Stimulated activated CD8-positive, alpha-beta memory T cell treated with anti-CD3 and anti-CD28 coated beads, Interleukin-7, amount 100 ng/mL, for 48 hours (primary cell): ENCODE results near the gene RNASEH1.
"Not testable (repeated sequence)": the region's sequence is repeated elsewhere in the genome, so short reads cannot be mapped to it uniquely, and the experiment has no call there.

Source experiments
- DNase-seq, 2 donors: peaks; one replicate each; pipeline ENCODE4 v3.0.0-alpha.2; 2020; ENCODE audit warnings: low read depth in 1 of 2; ENCODE audit errors: extremely low read depth in 1 of 2

Gene RNASEH1

DNA sequence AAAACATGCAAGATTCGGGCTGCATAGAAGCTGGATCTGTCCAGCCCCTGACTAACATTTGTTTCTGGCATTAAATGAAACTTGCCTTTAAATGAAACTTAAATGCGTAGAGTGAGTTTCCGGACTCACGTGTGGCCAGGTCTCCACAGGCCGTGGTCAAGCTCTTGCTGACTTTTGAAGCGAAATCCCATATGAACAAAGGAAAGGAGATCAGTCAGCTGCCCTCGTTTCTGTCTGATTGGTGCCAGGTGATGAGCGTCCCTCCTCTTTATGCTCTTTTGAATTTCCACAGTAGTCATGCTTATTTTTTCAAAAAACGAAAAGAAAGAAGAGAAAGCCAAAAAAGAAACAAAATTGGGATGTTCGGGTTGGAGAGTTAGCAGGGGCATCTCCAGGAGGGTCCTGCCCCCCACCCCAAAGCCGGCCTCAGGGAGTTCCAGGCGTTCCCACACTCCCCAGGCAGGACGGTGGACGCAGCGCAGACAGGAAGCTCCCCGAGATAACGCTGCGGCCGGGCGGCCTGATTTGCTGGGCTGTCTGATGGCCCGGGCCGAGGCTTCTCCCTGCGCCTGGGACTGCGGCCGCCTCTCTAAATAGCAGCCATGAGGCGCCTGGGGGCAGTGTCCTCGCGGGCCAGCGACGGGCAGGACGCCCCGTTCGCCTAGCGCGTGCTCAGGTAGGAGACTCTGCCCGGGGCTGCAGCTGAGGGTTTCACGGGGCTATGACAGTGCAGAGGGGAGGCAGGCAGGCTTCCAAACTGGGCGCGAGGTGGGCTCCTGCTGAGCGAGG is 36.6 kb upstream of the RNASEH1 start, which contains the start of gene COLEC11:
TSS of gene COLEC11 (plus strand) at position 620 of the 789 bp plus-strand sequence. CDS start 9,229 bp downstream, outside the sequence.
- no peak for DNase-seq

DNA sequence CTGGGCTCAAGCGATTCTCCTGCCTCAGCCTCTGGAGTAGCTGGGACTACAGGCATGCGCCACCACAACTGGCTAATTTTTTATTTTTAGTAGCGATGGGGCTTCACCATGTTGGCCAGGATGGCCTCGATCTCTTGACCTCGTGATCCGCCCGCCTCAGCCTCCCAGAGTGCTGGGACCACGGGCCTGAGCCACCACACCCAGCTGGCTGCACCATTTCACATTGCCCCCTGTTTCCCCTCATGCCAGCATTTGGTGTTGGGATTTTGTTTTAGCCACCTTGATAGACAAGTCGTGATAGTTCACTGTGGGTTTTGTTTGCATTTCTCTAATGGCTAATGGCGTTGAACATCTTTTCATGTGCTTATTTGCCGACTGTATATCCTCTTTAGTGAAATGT is 31.0 kb upstream of the RNASEH1 start:
- DNase-seq, result no peak

DNA sequence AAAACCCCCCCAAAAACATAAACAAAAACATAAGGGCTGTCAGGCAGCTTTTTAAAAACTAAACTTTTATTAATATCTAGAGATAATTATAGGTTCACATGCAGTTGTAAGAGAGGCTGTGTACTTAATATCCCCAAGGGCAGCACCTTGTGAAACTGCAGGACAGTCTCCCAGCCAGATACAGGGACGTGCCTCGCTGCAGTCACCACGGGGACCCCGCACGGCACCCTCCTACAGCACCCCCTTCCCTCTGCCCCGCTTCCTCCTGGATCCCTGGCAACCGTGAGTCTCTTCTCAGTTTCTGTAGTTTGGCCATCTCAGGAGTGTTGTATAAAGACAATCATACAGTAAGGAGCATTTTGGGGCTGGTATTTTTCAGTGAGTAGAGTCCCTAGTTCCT is 30.0 kb upstream of the RNASEH1 start:
- no peak for DNase-seq

DNA sequence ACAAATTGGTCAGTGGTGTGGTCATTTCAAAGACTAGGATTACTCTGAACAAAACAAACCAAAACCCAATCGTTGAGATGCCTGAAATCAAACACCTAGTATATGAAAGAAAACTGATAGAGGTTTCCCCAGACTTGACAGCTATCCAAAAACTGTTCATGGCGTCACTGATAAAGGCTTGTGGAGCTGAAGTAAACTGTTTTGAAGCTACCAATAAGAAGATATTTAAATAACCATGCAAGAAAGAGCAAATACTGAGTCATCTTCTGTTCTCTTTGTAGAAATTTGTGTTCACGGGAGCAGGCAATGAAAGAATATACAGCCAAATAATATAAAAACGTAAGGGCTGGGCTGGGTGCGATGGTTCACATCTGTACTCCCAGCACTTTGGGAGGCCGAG is 29.3 kb upstream of the RNASEH1 start:
- no peak for DNase-seq

DNA sequence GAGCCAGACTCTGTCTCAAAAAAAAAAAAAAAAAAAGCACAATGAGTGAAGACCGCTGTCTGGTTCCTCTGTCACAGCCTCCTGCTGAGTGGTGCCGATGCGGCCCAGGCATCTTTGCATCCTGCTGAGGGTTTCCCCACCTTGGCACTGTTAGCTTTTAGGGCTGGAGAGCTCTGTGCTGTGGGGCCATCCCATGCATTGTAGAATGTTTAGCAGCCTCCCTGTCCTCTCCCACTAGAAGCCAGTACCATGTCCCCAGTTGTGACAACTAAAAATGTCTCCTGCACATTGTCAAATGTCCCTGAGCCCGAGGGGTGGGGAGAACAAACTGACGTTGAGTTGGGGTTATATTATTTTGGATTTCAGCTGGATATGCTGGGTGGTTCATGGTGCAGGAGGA is 28.9 kb upstream of the RNASEH1 start:
- DNase-seq, result no peak

DNA sequence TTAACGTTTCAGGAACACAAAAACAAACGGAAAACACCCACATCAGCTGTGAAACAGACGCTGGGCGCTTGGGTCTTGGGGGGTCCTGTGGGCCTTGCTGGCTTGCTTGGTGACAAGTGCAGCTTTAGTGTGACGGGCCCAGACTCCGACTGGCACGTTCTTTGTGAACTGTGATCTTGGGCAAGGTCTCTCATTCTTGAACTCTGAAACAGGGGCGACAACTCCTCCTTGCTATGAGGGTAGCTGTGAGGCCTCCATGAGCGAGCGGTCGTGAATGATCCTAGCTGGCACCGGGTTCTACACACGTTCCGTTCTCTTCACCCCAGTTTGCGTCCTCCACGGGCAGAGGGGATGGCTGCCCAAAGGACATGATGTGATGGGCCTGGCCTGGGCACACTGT is 28.1 kb upstream of the RNASEH1 start:
- no peak for DNase-seq

DNA sequence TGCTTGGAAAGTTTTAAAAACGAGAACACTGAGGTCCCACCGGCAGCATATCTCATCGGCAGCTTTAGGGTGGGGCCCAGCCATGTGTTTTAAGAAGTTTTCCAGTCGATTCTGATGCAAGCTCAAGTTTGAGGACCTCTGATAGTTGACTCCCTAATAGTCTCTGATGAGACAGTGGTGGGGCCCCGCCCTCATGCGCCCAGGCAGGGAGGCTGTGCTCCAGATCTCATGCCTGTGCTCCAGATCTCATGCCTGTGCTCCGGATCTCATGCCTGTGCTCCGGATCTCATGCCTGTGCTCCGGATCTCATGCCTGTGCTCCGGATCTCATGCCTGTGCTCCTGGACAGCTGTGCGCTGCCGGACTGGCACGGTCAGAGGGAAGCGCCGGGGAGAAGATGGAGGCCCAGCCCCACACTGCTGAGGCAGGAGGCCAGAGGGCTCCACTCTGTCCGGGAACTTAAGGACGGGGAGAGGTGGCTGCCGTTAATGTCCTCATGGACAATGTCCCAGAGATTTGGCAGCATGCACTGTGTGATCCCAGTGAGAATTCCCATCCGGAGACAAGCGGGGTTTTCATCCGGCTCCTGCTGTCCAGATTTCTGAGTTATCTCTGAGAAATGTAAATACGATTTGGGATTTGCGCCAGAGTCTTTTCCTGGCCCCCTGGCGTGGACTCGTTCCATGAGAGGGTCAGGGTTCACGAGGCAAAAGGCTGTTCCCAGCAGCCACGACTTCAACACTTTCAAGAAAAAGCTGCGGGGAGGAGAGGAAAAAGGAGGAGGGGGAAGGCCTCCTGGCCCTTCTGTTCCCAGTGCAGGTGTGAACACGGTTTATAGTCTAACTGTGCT is 27.4 kb upstream of the RNASEH1 start:
- DNase-seq, result no peak

DNA sequence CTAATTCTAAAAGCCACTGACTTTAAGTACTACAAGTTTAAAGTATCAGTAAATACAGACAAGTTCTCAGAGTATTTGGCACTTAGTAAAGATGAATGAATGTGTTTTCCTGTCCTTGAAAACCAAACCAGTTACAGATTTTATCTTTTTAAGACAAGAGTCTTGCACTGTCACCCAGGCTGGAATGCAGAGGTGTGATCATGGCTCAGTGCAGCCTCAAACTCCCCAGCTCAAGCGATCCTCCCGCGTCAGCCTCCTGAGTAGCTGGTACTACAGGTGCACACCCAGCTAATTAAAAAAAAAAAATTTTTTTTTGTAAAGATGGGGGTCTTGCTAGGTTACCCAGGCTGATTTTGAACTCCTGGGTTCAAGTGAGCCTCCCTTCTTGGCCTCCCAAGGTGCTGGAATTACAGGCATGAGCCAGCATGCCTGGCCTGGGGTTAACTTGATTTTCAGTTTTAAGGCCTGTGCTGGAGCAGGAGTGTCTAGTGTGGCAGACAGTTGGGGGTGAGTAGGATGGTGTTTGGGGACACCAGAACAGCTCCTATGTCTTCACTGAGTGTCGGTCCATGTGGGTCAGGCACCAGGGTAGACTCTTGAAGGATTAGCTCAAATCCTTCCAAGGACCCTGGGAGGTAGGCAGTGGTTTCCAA is 26.6 kb upstream of the RNASEH1 start:
- DNase-seq, result no peak

DNA sequence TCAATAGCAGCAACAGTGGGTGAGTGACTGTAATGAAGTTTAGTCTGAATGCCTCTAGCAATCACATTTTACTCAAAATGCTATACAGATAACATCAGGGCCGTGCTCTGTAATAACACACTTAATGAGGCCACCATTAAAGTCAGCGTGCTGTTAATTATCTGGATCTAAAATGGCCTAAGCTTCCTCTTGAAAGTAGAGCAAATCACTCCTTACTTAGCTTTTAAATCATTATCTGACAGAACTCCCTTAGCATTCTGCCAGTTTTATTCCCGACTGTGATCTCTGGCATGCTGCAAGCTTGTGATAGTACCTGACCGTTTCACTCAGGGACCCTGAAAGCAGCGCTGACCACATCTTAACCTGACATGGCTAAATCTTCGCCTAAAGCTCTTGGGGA is 25.9 kb upstream of the RNASEH1 start:
- no peak for DNase-seq

DNA sequence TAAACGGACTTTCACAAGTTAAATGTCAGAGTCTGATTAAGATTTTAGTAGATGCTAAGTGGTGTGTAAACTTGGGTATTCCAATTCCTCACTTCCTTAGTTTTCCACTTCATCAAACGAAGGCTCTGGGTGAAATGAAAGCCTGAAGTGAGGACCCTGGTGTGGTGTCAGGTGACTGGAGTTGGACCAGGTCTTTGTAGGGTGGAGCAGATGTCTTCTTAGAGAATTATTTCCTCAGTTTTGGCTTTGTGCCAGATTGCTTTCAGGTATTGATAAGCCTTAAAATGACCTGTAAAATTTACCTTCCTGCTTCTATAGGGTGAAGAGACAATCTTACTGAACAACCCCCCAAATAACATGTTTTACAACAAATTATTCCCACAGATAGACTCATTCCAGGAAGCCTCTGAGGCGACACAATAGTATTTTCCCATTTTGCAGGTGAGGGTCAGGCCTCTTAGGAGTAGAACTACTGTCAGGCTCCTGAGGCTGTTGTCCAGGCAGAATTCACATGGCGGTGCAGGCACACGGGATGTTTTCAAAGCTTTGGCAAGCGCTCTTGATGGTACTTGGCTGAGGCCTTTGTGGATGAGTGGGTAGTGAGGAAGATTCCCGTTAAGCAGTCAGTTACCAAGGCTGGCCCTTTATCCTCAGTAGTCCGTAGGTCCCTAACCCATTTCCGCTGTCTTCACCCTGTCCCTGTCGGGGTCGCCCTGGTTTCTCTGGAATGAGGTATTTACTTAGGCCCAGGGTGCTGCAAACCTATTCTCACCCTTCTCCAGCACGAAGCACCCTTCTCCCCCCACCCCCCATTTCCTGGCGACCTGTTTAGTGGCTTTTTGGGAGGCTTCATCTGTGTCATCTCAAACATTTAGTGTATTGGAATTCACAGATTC is 23.5 kb upstream of the RNASEH1 start:
- no peak for DNase-seq

DNA sequence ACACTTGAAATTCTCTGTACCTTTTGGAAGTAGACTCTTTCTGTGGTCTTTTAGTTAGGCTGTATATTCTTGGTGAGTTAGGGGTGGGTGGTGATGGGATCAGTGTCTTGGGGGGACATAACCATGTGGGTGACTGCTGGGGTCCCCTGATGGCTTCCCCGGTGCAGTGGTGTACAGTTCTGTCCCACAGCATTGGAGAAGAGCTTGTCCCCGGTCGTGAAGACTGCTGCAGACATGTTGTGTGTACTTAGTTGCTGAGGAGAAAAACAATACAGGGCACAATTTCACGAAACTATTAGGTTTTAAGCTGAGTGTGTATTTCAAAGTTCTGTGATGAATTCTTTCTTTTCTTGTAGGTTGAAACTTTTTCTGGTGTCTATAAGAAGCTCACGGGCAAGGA is 22.3 kb upstream of the RNASEH1 start:
- DNase-seq, result no peak

DNA sequence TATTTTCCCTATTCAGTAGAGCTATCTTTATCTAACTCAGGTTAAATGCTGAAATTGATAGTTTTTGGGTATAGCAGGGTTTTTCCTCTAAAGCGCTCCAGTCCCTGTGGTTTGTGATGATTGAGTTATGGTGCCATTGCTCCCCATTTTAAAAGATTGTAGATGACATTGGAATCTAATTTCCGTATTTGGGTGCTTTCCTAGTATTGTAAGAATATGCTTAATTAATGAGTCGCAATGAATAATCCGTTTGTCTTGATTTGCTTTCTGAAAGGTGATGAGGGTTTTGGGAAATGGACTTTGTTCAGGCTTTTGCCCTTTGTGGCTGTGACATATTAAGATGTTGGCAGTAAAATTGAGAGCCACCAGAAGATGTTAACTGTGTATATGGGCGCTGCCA is 20.9 kb upstream of the RNASEH1 start:
- DNase-seq, result no peak

DNA sequence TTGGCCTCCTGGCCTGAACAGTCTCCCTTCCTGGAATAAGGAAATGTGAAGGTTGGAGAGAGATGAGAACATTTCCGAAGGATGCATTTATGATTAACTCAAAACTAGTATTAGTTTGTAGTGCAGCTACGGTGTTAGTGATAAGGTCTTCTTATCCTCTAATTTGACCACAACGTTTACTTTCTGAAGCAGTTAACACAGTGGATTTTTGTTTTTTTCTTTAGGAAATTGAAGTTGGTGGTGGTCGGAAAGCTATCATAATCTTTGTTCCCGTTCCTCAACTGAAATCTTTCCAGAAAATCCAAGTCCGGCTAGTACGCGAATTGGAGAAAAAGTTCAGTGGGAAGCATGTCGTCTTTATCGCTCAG is 18.1 kb upstream of the RNASEH1 start:
- DNase-seq, result not testable (repeated sequence)

DNA sequence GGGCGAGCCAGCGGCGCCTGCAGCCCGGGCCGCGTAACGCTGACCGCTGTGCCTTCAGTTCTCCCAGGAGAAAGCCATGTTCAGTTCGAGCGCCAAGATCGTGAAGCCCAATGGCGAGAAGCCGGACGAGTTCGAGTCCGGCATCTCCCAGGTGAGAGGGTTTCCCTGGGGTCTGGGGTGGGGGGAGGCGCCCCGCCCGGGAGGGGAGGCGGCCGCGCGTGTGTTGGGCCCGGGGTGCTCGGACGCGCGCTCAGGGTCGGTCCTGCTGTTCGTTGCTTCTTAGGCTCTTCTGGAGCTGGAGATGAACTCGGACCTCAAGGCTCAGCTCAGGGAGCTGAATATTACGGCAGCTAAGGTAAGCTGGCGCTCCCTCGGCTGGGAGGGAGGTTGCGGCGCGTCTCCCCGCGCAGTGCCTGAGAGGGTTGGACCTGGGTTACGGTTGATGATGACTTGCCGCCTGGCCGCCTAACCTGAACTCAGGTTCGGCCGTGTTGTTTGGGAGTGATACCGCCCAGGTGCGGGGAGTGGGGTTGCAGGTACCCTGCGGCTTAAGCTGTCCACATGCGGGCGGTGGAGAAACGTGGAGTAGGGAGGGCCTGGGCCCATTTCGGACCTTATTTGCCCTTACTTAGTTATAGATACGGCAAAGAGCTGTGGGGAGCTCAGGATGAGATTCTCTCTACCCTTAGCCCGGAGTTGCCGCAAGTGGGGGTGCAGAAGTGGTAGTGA is 17.6 kb upstream of the RNASEH1 start:
- DNase-seq, result peak in 1 of 2 donors; percentile 16

DNA sequence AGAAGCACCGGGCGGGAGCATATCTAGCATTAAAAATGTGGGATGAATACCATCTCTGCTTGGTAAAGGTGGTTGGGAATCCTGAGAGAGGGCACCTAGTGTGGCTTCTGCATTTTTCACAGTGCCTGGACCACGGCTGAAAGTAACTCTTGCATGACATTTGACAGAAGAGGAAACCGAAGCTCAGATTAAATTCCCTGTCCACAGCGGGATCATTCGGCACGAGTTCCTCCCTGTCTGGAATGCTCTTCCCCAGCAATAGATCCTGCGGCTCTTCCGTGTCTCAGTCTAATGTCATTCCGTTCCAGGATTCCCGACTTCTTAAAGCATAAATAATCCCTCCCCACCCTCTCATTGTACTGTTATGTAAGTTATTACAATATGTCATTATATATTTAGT is 16.0 kb upstream of the RNASEH1 start:
- no peak for DNase-seq

DNA sequence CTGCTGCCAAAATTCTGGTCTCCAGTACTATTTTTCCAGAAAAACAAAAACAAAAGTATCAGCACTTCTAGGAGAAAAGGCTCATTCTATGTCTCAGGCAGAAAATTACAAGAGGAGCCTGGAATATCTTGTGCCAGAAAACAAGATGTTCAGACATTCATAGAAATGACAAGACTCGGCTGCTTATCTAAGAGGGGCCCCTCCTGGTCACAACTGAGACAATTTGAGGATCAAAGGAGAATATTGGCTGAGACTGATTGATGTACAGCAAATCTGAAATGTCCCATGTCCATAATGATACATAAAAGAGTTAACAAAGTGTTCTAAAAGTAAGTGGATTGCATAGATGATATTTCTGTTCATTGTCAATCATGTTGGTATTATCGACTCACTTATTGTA is 14.5 kb upstream of the RNASEH1 start:
- DNase-seq, result no peak

DNA sequence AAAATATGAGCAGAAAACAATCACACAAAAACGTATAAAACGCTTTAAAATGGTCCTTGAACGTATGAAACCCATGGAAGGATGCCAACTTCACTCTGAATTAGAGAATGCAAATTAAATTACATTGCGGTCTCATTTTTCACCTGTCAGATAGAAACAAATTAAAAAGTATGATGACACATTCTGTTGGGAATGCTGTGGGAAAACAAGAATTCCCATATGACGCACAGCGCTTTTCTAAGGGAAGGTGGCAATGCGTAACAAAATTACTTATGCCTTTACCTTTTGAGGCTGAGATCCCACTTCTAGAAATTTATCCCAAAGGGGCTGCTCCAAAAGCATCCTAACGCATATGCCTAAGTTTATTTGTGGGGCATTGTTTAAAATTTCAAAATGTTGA is 13.2 kb upstream of the RNASEH1 start:
- no peak for DNase-seq

DNA sequence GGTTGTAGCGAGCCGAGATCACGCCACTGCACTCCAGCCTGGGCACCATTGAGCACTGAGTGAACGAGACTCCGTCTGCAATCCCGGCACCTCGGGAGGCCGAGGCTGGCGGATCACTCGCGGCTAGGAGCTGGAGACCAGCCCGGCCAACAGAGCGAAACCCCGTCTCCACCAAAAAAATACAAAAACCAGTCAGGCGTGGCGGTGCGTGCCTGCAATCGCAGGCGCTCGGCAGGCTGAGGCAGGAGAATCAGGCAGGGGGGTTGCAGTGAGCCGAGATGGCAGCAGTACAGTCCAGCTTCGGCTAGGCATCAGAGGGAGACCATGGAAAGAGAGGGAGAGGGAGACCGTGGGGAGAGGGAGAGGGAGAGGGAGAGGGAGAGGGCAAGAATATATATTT is 11.5 kb upstream of the RNASEH1 start:
- not testable (repeated sequence) for DNase-seq

DNA sequence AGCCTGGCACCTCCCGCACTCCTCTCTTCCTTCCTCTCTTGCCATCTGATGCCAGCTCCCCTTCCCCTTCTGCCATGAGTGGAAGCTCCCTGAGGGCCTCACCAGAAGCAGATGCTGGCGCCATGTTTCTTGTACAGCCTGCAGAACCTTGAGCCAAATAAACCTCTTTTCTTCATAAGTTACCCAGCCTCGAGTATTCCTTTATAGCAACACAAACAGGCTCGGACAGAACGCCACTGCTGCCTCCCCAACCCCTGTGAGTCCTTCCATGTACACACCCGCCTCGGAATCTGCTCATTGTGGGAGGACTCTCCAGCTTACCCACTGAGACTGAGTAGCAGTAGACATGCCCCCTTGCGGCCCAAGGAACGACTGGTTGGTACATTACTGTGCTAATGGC is 8.7 kb upstream of the RNASEH1 start:
- DNase-seq, result no peak

DNA sequence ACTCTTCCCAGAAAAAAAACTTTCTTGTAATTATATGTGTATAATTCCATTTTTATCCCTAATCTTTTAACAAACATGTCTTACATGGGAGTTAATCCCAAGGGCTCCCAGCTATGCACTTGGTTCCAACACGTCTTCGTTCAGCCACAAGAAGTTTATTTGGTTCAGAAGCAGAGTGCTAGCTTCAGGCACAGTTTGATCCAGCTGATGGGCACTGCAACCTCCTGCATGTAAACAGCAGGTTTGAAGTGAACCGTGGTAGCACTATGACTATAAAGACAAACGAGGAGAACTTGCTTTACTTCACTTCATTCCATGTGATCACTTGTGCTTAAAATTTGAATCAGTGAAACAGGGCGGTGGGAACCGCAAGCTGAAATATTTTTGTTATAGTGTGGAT is 7.0 kb upstream of the RNASEH1 start:
- no peak for DNase-seq
